AG04450 (cell line): ENCODE results near the gene C6orf136. TPM values are rescaled to one million over a fixed set of nuclear protein-coding genes. Genes with fewer than 3 reads are reported as not detected.
A peak's percentile ranks its signal among the peaks of the same experiment; 100 is the strongest.

ENCODE experiments used
- CTCF ChIA-PET: fragments of 300-600, 350-600 bp; formaldehyde crosslinking; extraction: SDS; loops from one replicate; lab custom pipeline; 2022; ENCODE audit warnings: antibody characterized with exemption, inconsistent platforms; lab: Charles Lee
- POLR2A ChIA-PET: fragments of 350-600 bp; formaldehyde crosslinking; extraction: SDS; loops from one replicate; lab custom pipeline; 2021; ENCODE audit warnings: antibody characterized with exemption, inconsistent platforms; lab: Yijun Ruan, JAX
- DNase-seq: peaks from one replicate; pipeline ENCODE4 v3.0.0-alpha.2; 2011; ENCODE audit warnings: low read depth, low spot score
- H3K27ac ChIP-seq: one replicate; pipeline ENCODE4 v1.5.1; 2012; ENCODE audit warnings: low read depth, low read length, control low read depth
- H3K27me3 ChIP-seq: one replicate; pipeline ENCODE4 v1.6.0; 2012; ENCODE audit warnings: low read length; ENCODE audit not compliant: control insufficient read depth, insufficient read depth
- H3K4me3 ChIP-seq: 2 replicates; pipeline ENCODE4 v1.5.1; 2011; ENCODE audit warnings: mild to moderate bottlenecking, low read depth, low read length, control low read depth
- H3K9me3 ChIP-seq: 2 replicates; pipeline ENCODE4 v1.5.1; 2012; ENCODE audit warnings: low read length; ENCODE audit not compliant: control insufficient read depth, insufficient read depth
- CTCF ChIP-seq: IDR thresholded peaks from 2 replicates; pipeline ENCODE4 v1.5.1; 2011; ENCODE audit warnings: low read depth, low read length, control low read depth, inconsistent platforms
- polyA plus RNA-seq: library from polyadenylated mRNA; depleted of rRNA; stranded (reverse); fragments of >200 nt; gene quantifications from 2 replicates; pipeline ENCODE4 v1.2.3, GENCODE V29; 2011

The C6orf136 gene
- polyA plus RNA-seq, 1 experiment = 5.1 TPM

- no peak for DNase-seq
- TF ChIP-seq CTCF = no peak
- no peaks in the 10 kb centered on the region; the same call in 1 of the 2 replicates for H3K9me3 ChIP-seq
- H3K27me3 ChIP-seq = no peaks in the 10 kb centered on the region
- H3K27ac ChIP-seq = peak overlapping the region; percentile 69
- ChIA-PET POLR2A (interaction anchor here (0.6 to 4.8 kb wide), 7 partner anchors 8 to 119 kb away, joined by 3 to 43 read pairs (median 5); partner anchors contain the start of genes ABCF1, MDC1 and TUBB), CTCF (interaction anchor here (1.6 kb wide), 1 partner anchor 11 kb away, joined by 12 read pairs; no protein-coding TSS in a partner anchor)
- peak overlapping the region; percentile 87 for H3K4me3 ChIP-seq
Measured at GRCh38 chr6:30689985-30690384, 43.1 kb downstream of the C6orf136 start.

GRCh38 chr6:30690403-30691207 is 43.7 kb downstream of the C6orf136 start, which contains the start of gene NRM:
NRM (minus strand) TSS chr6:30690984; CDS start chr6:30690974, 10 bp downstream.
- no peak for TF ChIP-seq CTCF
- POLR2A ChIA-PET = interaction anchor here (0.6 to 4.8 kb wide), 8 partner anchors 8 to 119 kb away, joined by 3 to 43 read pairs (median 4); partner anchors contain the start of genes ABCF1, MDC1 and TUBB

GRCh38 chr6:30691208-30691847 is 44.4 kb downstream of the C6orf136 start:
- DNase-seq = no peak
- H3K27me3 ChIP-seq = no peaks in the 10 kb centered on the region
- POLR2A ChIA-PET = interaction anchor here (0.6 to 4.8 kb wide), 6 partner anchors 9 to 120 kb away, joined by 3 to 43 read pairs (median 5); partner anchors contain the start of genes ABCF1, MDC1 and TUBB
- no peak for TF ChIP-seq CTCF
- H3K27ac ChIP-seq = no peak overlapping the region
- CTCF ChIA-PET = interaction anchor here (1.0 to 1.6 kb wide), 2 partner anchors 12 to 32 kb away, joined by 3 to 12 read pairs; no protein-coding TSS in a partner anchor
- peak overlapping the region; percentile 45 for H3K4me3 ChIP-seq
- H3K9me3 ChIP-seq = no peaks in the 10 kb centered on the region; the same call in 1 of the 2 replicates

More at GRCh38 chr6:30690403-30691207, 43.7 kb downstream of the C6orf136 start, which contains the start of gene NRM:
- CTCF ChIA-PET = interaction anchor here (1.0 to 1.6 kb wide), 2 partner anchors 11 to 33 kb away, joined by 3 to 12 read pairs; no protein-coding TSS in a partner anchor
- Histone ChIP-seq H3K27ac (peak within 1 kb of the TSS; percentile 69), H3K9me3 (no peaks in the 10 kb centered on the region; the same call in 1 of the 2 replicates), H3K27me3 (no peaks in the 10 kb centered on the region), H3K4me3 (peak within 1 kb of the TSS; percentile 87)
- no peak for DNase-seq

- POLR2A ChIA-PET = interaction anchor here (1.1 kb wide), 1 partner anchor 23 kb away, joined by 3 read pairs; no protein-coding TSS in a partner anchor
- CTCF ChIA-PET = no interaction called here
- H3K27ac ChIP-seq = no peak overlapping the region
- H3K9me3 ChIP-seq = no peaks in the 10 kb centered on the region
- no peak for DNase-seq
- H3K4me3 ChIP-seq = no peak overlapping the region
- no peak for TF ChIP-seq CTCF
- H3K27me3 ChIP-seq = no peaks in the 10 kb centered on the region
Measured at GRCh38 chr6:30696432-30696831, 49.5 kb downstream of the C6orf136 start.
